ENCODE measurements around the gene PTCD3. TPM values are rescaled to one million over a fixed set of nuclear protein-coding genes. Genes with fewer than 3 reads are reported as not detected.

The PTCD3 gene
- 10 to 100 TPM; 15.9 to 28.8 (median 24.0) TPM for polyA plus RNA-seq

- H3K27ac Mint-ChIP-seq: peak within 1 kb of the TSS; percentile 94 to 99 (median 98)
- peaks cover 7 to 30% (median 9%) of the 10 kb centered on the region in 3 donors for H3K36me3 Mint-ChIP-seq
- no peaks in the 10 kb centered on the region for H3K9me3 Mint-ChIP-seq
- H3K4me1 Mint-ChIP-seq: peaks cover 54 to 82% of the 10 kb centered on the region in 2 donors
- peak; percentile 91 for DNase-seq
- H3K4me3 Mint-ChIP-seq: peak within 1 kb of the TSS; percentile 93 to 97 (median 93)
- peaks cover 2 to 5% (median 2%) of the 10 kb centered on the region in 3 donors for H3K27me3 Mint-ChIP-seq (ENCODE audit: low read depth in 3 of 3)
These were observed at the start of gene PTCD3 for GRCh38 chr2:86105969-86106945. PTCD3 (plus strand) TSS chr2:86106235; CDS start chr2:86106248, 13 bp downstream.

DNA sequence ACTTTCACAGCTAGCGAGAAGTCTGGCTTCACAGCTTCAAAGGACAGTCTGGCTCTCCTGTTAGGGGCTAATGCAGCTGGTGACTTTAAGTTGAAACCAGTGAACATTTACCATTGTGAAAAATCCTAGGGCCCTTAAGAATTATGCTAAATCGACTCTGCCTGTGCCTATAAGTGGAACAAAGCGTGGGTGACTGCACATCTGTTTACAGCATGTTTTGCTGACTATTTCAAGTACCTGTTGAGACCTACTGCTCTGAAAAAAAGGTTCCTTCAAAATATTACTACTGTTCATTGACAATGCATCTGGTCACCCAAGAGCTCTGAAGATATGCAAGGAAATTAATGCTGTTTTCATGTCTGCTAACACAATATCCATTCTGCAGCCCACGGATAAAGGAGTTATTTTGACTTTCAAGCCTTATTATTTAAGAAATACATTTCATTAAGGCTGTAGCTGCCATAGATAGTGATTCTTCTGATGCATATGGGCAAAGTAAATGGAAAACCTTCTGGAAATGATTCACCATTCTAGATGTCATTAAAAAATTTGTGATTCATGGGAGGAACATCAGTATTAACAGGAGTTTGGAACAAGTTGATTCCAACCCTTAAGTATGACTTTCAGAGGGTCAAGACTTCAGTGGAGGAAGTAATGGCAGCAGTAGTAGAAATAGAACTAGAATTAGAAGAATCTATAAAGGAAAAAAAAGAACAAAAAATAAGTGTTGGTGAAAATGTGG is 49.3 kb upstream of the PTCD3 start:
- Mint-ChIP-seq H3K36me3 (peaks cover 32 to 50% (median 36%) of the 10 kb centered on the region in 3 donors), H3K27me3 (ENCODE audit: low read depth in 3 of 3) (no peaks in the 10 kb centered on the region), H3K27ac (no peak overlapping the region), H3K4me1 (no peaks in the 10 kb centered on the region), H3K4me3 (no peak overlapping the region), H3K9me3 (peaks cover 0 to 2% (median 0%) of the 10 kb centered on the region in 6 donors)
- DNase-seq: no peak

DNA sequence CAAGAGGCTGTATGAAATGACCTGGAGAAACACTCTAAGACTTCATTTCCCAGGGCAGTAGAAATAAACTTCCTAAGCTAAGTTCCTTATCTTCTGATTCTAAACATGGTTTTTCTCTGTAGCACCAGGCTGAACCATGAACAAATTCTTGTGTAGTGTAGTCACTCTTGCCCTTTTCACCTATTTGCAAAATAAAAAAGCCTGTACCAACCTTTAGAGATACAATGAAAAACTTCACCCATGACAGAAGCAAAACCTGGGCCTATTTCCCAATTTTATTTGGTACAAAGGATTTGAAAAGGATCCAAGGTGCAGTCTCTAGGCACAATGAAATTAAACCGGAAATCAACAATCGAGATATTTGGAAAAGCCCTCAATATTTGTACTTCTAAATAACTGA is 44.0 kb upstream of the PTCD3 start:
- no peaks in the 10 kb centered on the region for H3K27me3 Mint-ChIP-seq (ENCODE audit: low read depth in 3 of 3)
- DNase-seq: no peak
- H3K27ac Mint-ChIP-seq: peak overlapping the region in 1 of 6 donors; percentile 12
- H3K36me3 Mint-ChIP-seq: peaks cover 40 to 57% (median 55%) of the 10 kb centered on the region in 3 donors
- peaks cover 0 to 2% (median 0%) of the 10 kb centered on the region in 6 donors for H3K9me3 Mint-ChIP-seq
- no peak overlapping the region for H3K4me3 Mint-ChIP-seq
- peaks cover 0 to 3% of the 10 kb centered on the region in 2 donors for H3K4me1 Mint-ChIP-seq

- no peak overlapping the region for H3K4me3 Mint-ChIP-seq
- peaks cover 40 to 58% (median 48%) of the 10 kb centered on the region in 3 donors for H3K36me3 Mint-ChIP-seq
These were observed 42.0 kb upstream of the PTCD3 start for GRCh38 chr2:86064006-86064405.

DNA sequence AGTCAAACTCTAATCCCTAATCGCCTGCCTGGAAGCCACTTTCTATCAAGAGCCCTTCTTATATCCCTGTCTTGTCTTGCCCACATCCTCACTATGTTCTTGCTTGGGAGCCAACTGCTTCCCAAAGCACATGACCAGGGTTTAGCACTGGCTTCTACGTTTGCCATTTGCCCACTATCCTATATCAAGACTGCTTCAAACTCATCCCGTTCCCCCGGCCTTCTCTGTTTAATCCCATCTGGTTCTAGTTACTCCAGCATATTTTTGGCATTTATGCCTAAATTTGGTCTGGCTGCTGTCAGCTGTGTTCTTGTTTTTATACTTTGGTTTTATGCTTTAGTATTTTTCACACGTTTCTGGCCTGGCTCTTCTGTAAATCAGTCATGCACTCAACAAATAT is 40.5 kb upstream of the PTCD3 start:
- no peaks in the 10 kb centered on the region for H3K27me3 Mint-ChIP-seq (ENCODE audit: low read depth in 3 of 3)
- peak overlapping the region in 5 of 6 donors; percentile 12 to 60 (median 44) for H3K27ac Mint-ChIP-seq
- peaks cover 18 to 19% of the 10 kb centered on the region in 2 donors for H3K4me1 Mint-ChIP-seq
- DNase-seq: no peak
- H3K36me3 Mint-ChIP-seq: peaks cover 42 to 63% (median 53%) of the 10 kb centered on the region in 3 donors
- H3K4me3 Mint-ChIP-seq: no peak overlapping the region
- peaks cover 0 to 2% (median 0%) of the 10 kb centered on the region in 6 donors for H3K9me3 Mint-ChIP-seq

More at GRCh38 chr2:86064006-86064405, 42.0 kb upstream of the PTCD3 start:
- Mint-ChIP-seq H3K27me3 (ENCODE audit: low read depth in 3 of 3) (no peaks in the 10 kb centered on the region), H3K4me1 (peaks cover 13 to 14% of the 10 kb centered on the region in 2 donors), H3K27ac (peak overlapping the region in 3 of 6 donors; percentile 5 to 17 (median 17)), H3K9me3 (peaks cover 0 to 2% (median 0%) of the 10 kb centered on the region in 6 donors)
- no peak for DNase-seq

GRCh38 chr2:86066007-86066578 is 39.9 kb upstream of the PTCD3 start:
- Mint-ChIP-seq H3K9me3 (peaks cover 0 to 2% (median 0%) of the 10 kb centered on the region in 6 donors), H3K4me1 (peaks cover 18 to 19% of the 10 kb centered on the region in 2 donors), H3K4me3 (no peak overlapping the region), H3K27me3 (ENCODE audit: low read depth in 3 of 3) (peaks cover 0 to 1% (median 0%) of the 10 kb centered on the region in 3 donors), H3K27ac (peak overlapping the region in 3 of 6 donors; percentile 15 to 78 (median 33)), H3K36me3 (peaks cover 43 to 63% (median 58%) of the 10 kb centered on the region in 3 donors)
- no peak for DNase-seq

DNA sequence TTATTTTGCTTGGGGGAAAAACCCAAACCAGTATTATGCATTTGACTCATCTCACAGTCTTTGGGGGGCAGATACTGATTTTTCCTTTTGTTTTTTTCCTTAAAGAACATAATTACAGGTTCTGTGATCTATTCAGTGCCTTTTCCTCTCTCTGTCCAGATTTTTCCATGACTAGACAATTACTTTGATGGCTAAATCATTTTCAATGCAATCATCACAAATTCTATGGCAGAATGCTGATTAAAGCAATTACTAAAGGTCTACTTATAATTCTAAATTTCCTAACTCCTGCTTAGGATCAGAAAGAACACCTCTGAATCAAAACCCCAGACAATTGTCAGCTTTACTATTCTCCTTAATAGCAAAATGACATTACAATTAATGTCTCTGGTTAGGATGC is 39.1 kb upstream of the PTCD3 start:
- H3K27me3 Mint-ChIP-seq (ENCODE audit: low read depth in 3 of 3): peaks cover 0 to 1% (median 0%) of the 10 kb centered on the region in 3 donors
- H3K36me3 Mint-ChIP-seq: peaks cover 46 to 65% (median 59%) of the 10 kb centered on the region in 3 donors
- H3K4me1 Mint-ChIP-seq: peaks cover 23 to 25% of the 10 kb centered on the region in 2 donors
- H3K9me3 Mint-ChIP-seq: peaks cover 0 to 2% (median 0%) of the 10 kb centered on the region in 6 donors
- no peak for DNase-seq
- peak overlapping the region; percentile 51 to 78 (median 64) for H3K27ac Mint-ChIP-seq
- no peak overlapping the region for H3K4me3 Mint-ChIP-seq

DNA sequence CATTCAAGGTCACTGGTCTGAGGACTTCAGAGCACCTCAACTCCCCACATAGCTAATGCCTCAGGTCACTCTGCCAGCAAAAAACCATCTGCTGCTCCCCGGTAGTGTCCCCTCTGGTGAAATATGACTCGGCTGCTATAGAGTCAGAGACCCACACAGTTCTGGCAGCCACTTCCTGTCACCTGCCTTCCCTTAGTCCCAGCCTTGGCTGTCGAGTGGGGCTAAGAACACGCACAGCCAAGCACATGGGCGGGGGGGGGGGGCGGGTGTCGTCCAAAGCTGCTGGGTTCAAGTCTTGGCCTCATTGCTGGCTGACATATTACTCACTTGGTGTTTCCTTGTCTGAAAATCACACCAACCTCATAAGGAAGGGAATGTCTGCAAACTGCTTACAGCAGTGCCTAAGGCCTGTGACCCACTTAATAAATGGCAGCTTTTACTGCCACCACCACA is 37.9 kb upstream of the PTCD3 start:
- H3K27me3 Mint-ChIP-seq (ENCODE audit: low read depth in 3 of 3): peaks cover 0 to 1% (median 0%) of the 10 kb centered on the region in 3 donors
- H3K9me3 Mint-ChIP-seq: peaks cover 0 to 2% (median 0%) of the 10 kb centered on the region in 6 donors
- peaks cover 40 to 63% (median 52%) of the 10 kb centered on the region in 3 donors for H3K36me3 Mint-ChIP-seq
- H3K4me1 Mint-ChIP-seq: peaks cover 34 to 38% of the 10 kb centered on the region in 2 donors
- peak; percentile 43 to 54 (median 52) for DNase-seq
- peak overlapping the region; percentile 78 to 84 (median 81) for H3K27ac Mint-ChIP-seq
- H3K4me3 Mint-ChIP-seq: peak overlapping the region in 2 of 5 donors; percentile 42 to 54

GRCh38 chr2:86068648-86069047 is 37.4 kb upstream of the PTCD3 start:
- H3K27me3 Mint-ChIP-seq (ENCODE audit: low read depth in 3 of 3): peaks cover 0 to 1% (median 0%) of the 10 kb centered on the region in 3 donors
- DNase-seq: no peak
- peaks cover 36 to 59% (median 50%) of the 10 kb centered on the region in 3 donors for H3K36me3 Mint-ChIP-seq
- H3K27ac Mint-ChIP-seq: peak overlapping the region in 5 of 6 donors; percentile 19 to 78 (median 31)
- H3K4me1 Mint-ChIP-seq: peaks cover 39 to 42% of the 10 kb centered on the region in 2 donors
- H3K4me3 Mint-ChIP-seq: no peak overlapping the region
- no peaks in the 10 kb centered on the region for H3K9me3 Mint-ChIP-seq

DNA sequence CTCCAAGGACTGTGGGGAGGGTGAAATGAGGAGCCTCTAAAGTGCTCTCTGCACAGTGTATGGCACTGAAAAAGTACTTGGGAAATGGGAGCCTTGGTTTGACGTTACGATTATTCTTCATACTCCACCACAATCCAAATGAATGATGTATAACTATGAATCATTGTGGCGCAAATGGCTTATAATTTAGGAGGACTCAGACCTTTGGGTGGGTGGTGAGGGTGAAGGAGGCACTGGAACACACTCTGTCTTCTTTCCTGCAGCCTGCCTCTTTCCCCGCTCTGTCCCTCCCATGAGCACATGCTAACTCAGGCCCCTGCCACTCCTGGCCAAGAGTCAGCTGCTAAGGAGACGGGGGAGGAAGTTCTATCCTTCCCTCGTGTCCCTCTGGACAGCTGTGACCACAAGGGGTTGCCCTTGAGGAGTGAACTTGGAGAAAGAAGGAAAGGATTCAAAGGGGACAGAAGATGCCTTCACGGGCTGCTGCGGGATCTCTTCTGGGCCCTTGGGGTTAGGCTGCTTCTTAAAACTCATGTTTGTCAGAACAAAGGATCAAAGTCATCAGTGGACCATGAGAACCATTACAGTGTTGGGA is 36.8 kb upstream of the PTCD3 start:
- H3K4me3 Mint-ChIP-seq: no peak overlapping the region
- H3K4me1 Mint-ChIP-seq: peaks cover 37 to 45% of the 10 kb centered on the region in 2 donors
- peak overlapping the region in 5 of 6 donors; percentile 34 to 78 (median 65) for H3K27ac Mint-ChIP-seq
- H3K9me3 Mint-ChIP-seq: no peaks in the 10 kb centered on the region
- DNase-seq: no peak
- H3K36me3 Mint-ChIP-seq: peaks cover 31 to 57% (median 47%) of the 10 kb centered on the region in 3 donors
- peaks cover 0 to 1% (median 0%) of the 10 kb centered on the region in 3 donors for H3K27me3 Mint-ChIP-seq (ENCODE audit: low read depth in 3 of 3)

DNA sequence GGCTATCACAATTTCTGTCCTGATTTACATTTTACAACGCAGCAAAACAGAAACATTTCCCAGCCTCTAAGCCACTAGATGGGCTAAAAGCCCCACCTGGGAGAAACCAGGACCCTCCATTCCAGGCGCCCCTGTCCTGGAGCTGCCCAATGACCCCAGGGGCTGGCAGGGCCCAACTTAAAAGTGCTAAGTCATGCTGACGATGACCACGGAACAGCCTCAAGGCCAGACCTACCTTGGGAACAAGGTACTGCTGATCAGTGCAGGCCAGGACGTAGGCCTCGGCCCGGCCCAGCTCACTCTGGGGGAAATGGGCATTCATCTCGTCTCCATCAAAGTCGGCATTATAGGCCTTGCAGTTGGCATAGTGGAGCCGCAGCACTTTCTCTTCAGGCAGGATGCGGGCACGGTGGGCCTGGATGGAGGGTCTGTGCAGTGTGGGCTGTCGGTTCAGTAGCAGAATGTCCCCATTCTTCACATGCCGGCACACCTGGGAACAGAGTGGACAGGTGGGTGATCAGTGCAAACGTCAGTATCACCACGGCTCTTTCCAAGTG is 36.2 kb upstream of the PTCD3 start:
- peaks cover 0 to 1% (median 0%) of the 10 kb centered on the region in 3 donors for H3K27me3 Mint-ChIP-seq (ENCODE audit: low read depth in 3 of 3)
- DNase-seq: no peak
- H3K4me1 Mint-ChIP-seq: peaks cover 37 to 45% of the 10 kb centered on the region in 2 donors
- no peaks in the 10 kb centered on the region for H3K9me3 Mint-ChIP-seq
- peaks cover 25 to 54% (median 48%) of the 10 kb centered on the region in 3 donors for H3K36me3 Mint-ChIP-seq
- H3K4me3 Mint-ChIP-seq: no peak overlapping the region
- H3K27ac Mint-ChIP-seq: peak overlapping the region in 1 of 6 donors; percentile 61

DNA sequence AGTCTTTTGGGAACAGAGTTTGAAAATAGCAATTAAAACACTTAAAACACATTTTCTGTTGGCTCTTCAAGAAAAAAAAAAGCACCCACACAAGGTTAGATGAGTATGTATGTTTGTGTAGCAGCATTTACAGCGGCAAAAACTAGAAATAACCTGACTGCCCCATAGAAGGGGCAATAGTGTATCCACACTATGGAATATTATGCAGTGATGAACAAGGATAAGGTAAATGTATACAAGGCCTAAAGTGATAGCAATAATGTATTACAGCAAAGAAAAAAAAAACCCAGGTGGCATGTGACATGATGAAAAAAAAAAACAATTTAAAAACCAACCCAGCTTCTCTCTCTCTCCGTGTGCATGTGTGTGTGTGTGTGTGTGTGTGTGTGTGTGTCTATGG is 35.2 kb upstream of the PTCD3 start:
- peaks cover 37 to 45% of the 10 kb centered on the region in 2 donors for H3K4me1 Mint-ChIP-seq
- no peaks in the 10 kb centered on the region for H3K9me3 Mint-ChIP-seq
- DNase-seq: no peak
- H3K27ac Mint-ChIP-seq: peak overlapping the region in 3 of 6 donors; percentile 45 to 79 (median 53)
- peaks cover 0 to 1% (median 0%) of the 10 kb centered on the region in 3 donors for H3K27me3 Mint-ChIP-seq (ENCODE audit: low read depth in 3 of 3)
- peaks cover 17 to 48% (median 43%) of the 10 kb centered on the region in 3 donors for H3K36me3 Mint-ChIP-seq
- H3K4me3 Mint-ChIP-seq: no peak overlapping the region
